Islet precursor cell (in vitro differentiated cells): ENCODE measurements around the gene SYF2.
"Not testable (repeated sequence)": the region's sequence is repeated elsewhere in the genome, so short reads cannot be mapped to it uniquely, and the experiment has no call there.

ENCODE experiments used
- DNase-seq: peaks from one replicate; pipeline ENCODE4 v3.0.0-alpha.2; 2018

The SYF2 gene

GRCh38 chr1:25204797-25205480, 27.4 kb downstream of the SYF2 start:
- no peak for DNase-seq

- DNase-seq: no peak
These were observed 31.3 kb downstream of the SYF2 start for GRCh38 chr1:25201006-25201405.

- DNase-seq: no peak
These were observed 32.3 kb downstream of the SYF2 start for GRCh38 chr1:25199819-25200620.

GRCh38 chr1:25198663-25199252, 33.5 kb downstream of the SYF2 start:
- no peak for DNase-seq

- no peak for DNase-seq
These were observed 34.2 kb downstream of the SYF2 start for GRCh38 chr1:25197982-25198662.

- no peak for DNase-seq
These were observed 34.9 kb downstream of the SYF2 start for GRCh38 chr1:25197235-25197975.

- DNase-seq: no peak
These were observed 35.5 kb downstream of the SYF2 start for GRCh38 chr1:25196830-25197229.

- DNase-seq: no peak
These were observed 36.5 kb downstream of the SYF2 start for GRCh38 chr1:25195835-25196234.

GRCh38 chr1:25194572-25195020, 37.7 kb downstream of the SYF2 start:
- DNase-seq: no peak

GRCh38 chr1:25194054-25194453, 38.2 kb downstream of the SYF2 start:
- no peak for DNase-seq

GRCh38 chr1:25193229-25193628, 39.1 kb downstream of the SYF2 start:
- no peak for DNase-seq

- no peak for DNase-seq
These were observed 40.1 kb downstream of the SYF2 start for GRCh38 chr1:25192154-25192553.

- DNase-seq: no peak
These were observed 42.0 kb downstream of the SYF2 start for GRCh38 chr1:25190260-25190659.

- DNase-seq: not testable (repeated sequence)
These were observed 44.4 kb downstream of the SYF2 start for GRCh38 chr1:25187904-25188303.

- no peak for DNase-seq
These were observed 45.2 kb downstream of the SYF2 start for GRCh38 chr1:25187077-25187476.

- no peak for DNase-seq
These were observed 45.9 kb downstream of the SYF2 start for GRCh38 chr1:25186161-25187007.

GRCh38 chr1:25185409-25186160, 46.7 kb downstream of the SYF2 start:
- no peak for DNase-seq

GRCh38 chr1:25184001-25184762, 48.1 kb downstream of the SYF2 start:
- peak; percentile 44 for DNase-seq

- DNase-seq: peak; percentile 52
These were observed 48.9 kb downstream of the SYF2 start for GRCh38 chr1:25183126-25183980.
